Nephron progenitor cell (in vitro differentiated cells): ENCODE measurements around the gene CNTN5.

ENCODE experiments used
- DNase-seq: peaks from one replicate; pipeline ENCODE4 v3.0.0; 2021
- H3K27ac Mint-ChIP-seq: 2 replicates; pipeline ENCODE4 v1.8.0; 2021; ENCODE audit warnings: mild to moderate bottlenecking, moderate library complexity, mixed read lengths
- H3K27me3 Mint-ChIP-seq: 2 replicates; pipeline ENCODE4 v1.8.0; 2021; ENCODE audit warnings: mild to moderate bottlenecking, low read depth, mixed read lengths; ENCODE audit not compliant: poor library complexity
- H3K36me3 Mint-ChIP-seq: 2 replicates; pipeline ENCODE4 v1.8.0; 2021; ENCODE audit warnings: low read depth, mixed read lengths
- H3K4me1 Mint-ChIP-seq: 2 replicates; pipeline ENCODE4 v1.8.0; 2021; ENCODE audit warnings: mixed read lengths
- H3K4me3 Mint-ChIP-seq: 2 replicates; pipeline ENCODE4 v1.8.0; 2021; ENCODE audit warnings: mild to moderate bottlenecking, moderate library complexity, mixed read lengths
- H3K9me3 Mint-ChIP-seq: 2 replicates; pipeline ENCODE4 v1.8.0; 2021; ENCODE audit warnings: mild to moderate bottlenecking, moderate library complexity, mixed read lengths
- CTCF ChIP-seq: fragments of 200-600 bp; sonication (generic); IDR thresholded peaks from 2 replicates; pipeline ENCODE4 v1.5.0; 2021; ENCODE audit warnings: antibody characterized with exemption

CNTN5 gene

GRCh38 chr11:100098560-100098959 lies 1077.8 kb downstream of the CNTN5 start:
- H3K27me3 Mint-ChIP-seq = no peaks in the 10 kb centered on the region
- no peaks in the 10 kb centered on the region for H3K9me3 Mint-ChIP-seq
- no peak for DNase-seq
- no peaks in the 10 kb centered on the region for H3K36me3 Mint-ChIP-seq
- no peaks in the 10 kb centered on the region for H3K4me1 Mint-ChIP-seq
- TF ChIP-seq CTCF = no peak
- H3K4me3 Mint-ChIP-seq = no peak overlapping the region
- no peak overlapping the region for H3K27ac Mint-ChIP-seq

- DNase-seq = no peak
- Mint-ChIP-seq H3K4me3 (no peak overlapping the region), H3K27me3 (no peaks in the 10 kb centered on the region), H3K9me3 (no peaks in the 10 kb centered on the region), H3K4me1 (no peaks in the 10 kb centered on the region), H3K27ac (no peak overlapping the region), H3K36me3 (no peaks in the 10 kb centered on the region)
- TF ChIP-seq CTCF = no peak
Measured at GRCh38 chr11:100105255-100105981, 1084.7 kb downstream of the CNTN5 start.

GRCh38 chr11:100105982-100106358 lies 1085.2 kb downstream of the CNTN5 start:
- no peaks in the 10 kb centered on the region for H3K4me1 Mint-ChIP-seq
- no peaks in the 10 kb centered on the region for H3K27me3 Mint-ChIP-seq
- no peak overlapping the region for H3K27ac Mint-ChIP-seq
- no peak overlapping the region for H3K4me3 Mint-ChIP-seq
- H3K36me3 Mint-ChIP-seq = no peaks in the 10 kb centered on the region
- DNase-seq = no peak
- no peak for TF ChIP-seq CTCF
- no peaks in the 10 kb centered on the region for H3K9me3 Mint-ChIP-seq

- Mint-ChIP-seq H3K27me3 (peaks cover 3% of the 10 kb centered on the region), H3K36me3 (no peaks in the 10 kb centered on the region), H3K27ac (no peak overlapping the region), H3K4me3 (no peak overlapping the region), H3K9me3 (no peaks in the 10 kb centered on the region), H3K4me1 (no peaks in the 10 kb centered on the region)
- no peak for DNase-seq
- TF ChIP-seq CTCF = no peak
Measured at GRCh38 chr11:100119176-100119575, 1098.4 kb downstream of the CNTN5 start.

GRCh38 chr11:100133114-100133513 lies 1112.4 kb downstream of the CNTN5 start:
- no peak overlapping the region for H3K4me3 Mint-ChIP-seq
- no peaks in the 10 kb centered on the region for H3K27me3 Mint-ChIP-seq
- no peak for TF ChIP-seq CTCF
- no peak overlapping the region for H3K27ac Mint-ChIP-seq
- DNase-seq = no peak
- no peaks in the 10 kb centered on the region for H3K4me1 Mint-ChIP-seq
- no peaks in the 10 kb centered on the region for H3K9me3 Mint-ChIP-seq
- H3K36me3 Mint-ChIP-seq = no peaks in the 10 kb centered on the region

- no peak for DNase-seq
- Mint-ChIP-seq H3K4me1 (no peaks in the 10 kb centered on the region), H3K4me3 (no peak overlapping the region), H3K36me3 (no peaks in the 10 kb centered on the region), H3K27me3 (no peaks in the 10 kb centered on the region), H3K9me3 (no peaks in the 10 kb centered on the region), H3K27ac (no peak overlapping the region)
- no peak for TF ChIP-seq CTCF
Measured at GRCh38 chr11:100141201-100141600, 1120.5 kb downstream of the CNTN5 start.
